Activated naive CD8-positive, alpha-beta T cell treated with anti-CD3 and anti-CD28 coated beads for 36 hours (primary cell): ENCODE data around the gene HEMK1. TPM values are rescaled to one million over a fixed set of nuclear protein-coding genes. Genes with fewer than 3 reads are reported as not detected.
A peak's percentile ranks its signal among the peaks of the same experiment; 100 is the strongest.

Experiments
- DNase-seq: peaks from one replicate; pipeline ENCODE4 v3.0.0; 2021
- H3K27ac Mint-ChIP-seq: one replicate; pipeline ENCODE4 v1.8.0; 2022; ENCODE audit warnings: mild to moderate bottlenecking, moderate library complexity, mixed read lengths
- H3K27me3 Mint-ChIP-seq: one replicate; pipeline ENCODE4 v1.8.0; 2022; ENCODE audit warnings: mild to moderate bottlenecking, mixed read lengths
- H3K36me3 Mint-ChIP-seq: one replicate; pipeline ENCODE4 v1.8.0; 2021; ENCODE audit warnings: mild to moderate bottlenecking, mixed read lengths
- H3K4me1 Mint-ChIP-seq: one replicate; pipeline ENCODE4 v1.8.0; 2021; ENCODE audit warnings: mixed read lengths
- H3K4me3 Mint-ChIP-seq: one replicate; pipeline ENCODE4 v1.8.0; 2022; ENCODE audit warnings: mild to moderate bottlenecking, moderate library complexity, mixed read lengths
- H3K9me3 Mint-ChIP-seq: one replicate; pipeline ENCODE4 v1.8.0; 2022; ENCODE audit warnings: mixed read lengths
- total RNA-seq, 2 experiments: library from RNA; stranded (reverse); gene quantifications; one replicate each; pipeline ENCODE4 v1.2.3, GENCODE V29; 2021

The HEMK1 gene
- total RNA-seq, 2 experiments from 2014 or later = 59.8 to 64.7 TPM

GRCh38 chr3:50559702-50560101, 9.6 kb upstream of the HEMK1 start:
- Mint-ChIP-seq H3K27ac (no peak overlapping the region), H3K27me3 (no peaks in the 10 kb centered on the region), H3K36me3 (no peaks in the 10 kb centered on the region), H3K9me3 (no peaks in the 10 kb centered on the region), H3K4me1 (peaks cover 3% of the 10 kb centered on the region), H3K4me3 (no peak overlapping the region)
- DNase-seq = no peak

- H3K36me3 Mint-ChIP-seq = peaks cover 1% of the 10 kb centered on the region
- no peaks in the 10 kb centered on the region for H3K27me3 Mint-ChIP-seq
- H3K4me3 Mint-ChIP-seq = no peak overlapping the region
- H3K27ac Mint-ChIP-seq = no peak overlapping the region
- H3K4me1 Mint-ChIP-seq = peaks cover 13% of the 10 kb centered on the region
- no peaks in the 10 kb centered on the region for H3K9me3 Mint-ChIP-seq
- DNase-seq = no peak
Measured at GRCh38 chr3:50562861-50563260, 6.5 kb upstream of the HEMK1 start.

GRCh38 chr3:50563867-50564266, 5.5 kb upstream of the HEMK1 start:
- Mint-ChIP-seq H3K27me3 (no peaks in the 10 kb centered on the region), H3K27ac (no peak overlapping the region), H3K9me3 (no peaks in the 10 kb centered on the region), H3K4me1 (peaks cover 16% of the 10 kb centered on the region), H3K4me3 (no peak overlapping the region), H3K36me3 (peaks cover 1% of the 10 kb centered on the region)
- DNase-seq = no peak

GRCh38 chr3:50564321-50564720, 5.0 kb upstream of the HEMK1 start:
- H3K4me1 Mint-ChIP-seq = peaks cover 16% of the 10 kb centered on the region
- H3K36me3 Mint-ChIP-seq = peaks cover 1% of the 10 kb centered on the region
- DNase-seq = no peak
- H3K4me3 Mint-ChIP-seq = no peak overlapping the region
- H3K27me3 Mint-ChIP-seq = no peaks in the 10 kb centered on the region
- H3K9me3 Mint-ChIP-seq = no peaks in the 10 kb centered on the region
- no peak overlapping the region for H3K27ac Mint-ChIP-seq

GRCh38 chr3:50567011-50567385, 2.3 kb upstream of the HEMK1 start:
- Mint-ChIP-seq H3K4me1 (peaks cover 32% of the 10 kb centered on the region), H3K27ac (peak overlapping the region; percentile 38), H3K9me3 (no peaks in the 10 kb centered on the region), H3K4me3 (peak overlapping the region; percentile 78), H3K27me3 (no peaks in the 10 kb centered on the region), H3K36me3 (peaks cover 26% of the 10 kb centered on the region)
- DNase-seq = no peak

- peak within 1 kb of the TSS; percentile 93 for H3K4me3 Mint-ChIP-seq
- no peaks in the 10 kb centered on the region for H3K9me3 Mint-ChIP-seq
- H3K36me3 Mint-ChIP-seq = peaks cover 32% of the 10 kb centered on the region
- no peaks in the 10 kb centered on the region for H3K27me3 Mint-ChIP-seq
- H3K4me1 Mint-ChIP-seq = peaks cover 38% of the 10 kb centered on the region
- H3K27ac Mint-ChIP-seq = peak within 1 kb of the TSS; percentile 99
- DNase-seq = peak; percentile 98
Measured at GRCh38 chr3:50567386-50568167, 1.7 kb upstream of the HEMK1 start, which contains the start of gene C3orf18. C3orf18 (minus strand) TSS chr3:50567747; CDS start chr3:50565699, 2,048 bp downstream.

GRCh38 chr3:50570508-50571279, 1.4 kb downstream of the HEMK1 start:
- Mint-ChIP-seq H3K4me1 (peaks cover 62% of the 10 kb centered on the region), H3K9me3 (no peaks in the 10 kb centered on the region), H3K4me3 (peak overlapping the region; percentile 93), H3K36me3 (peaks cover 56% of the 10 kb centered on the region), H3K27me3 (peaks cover 4% of the 10 kb centered on the region), H3K27ac (peak overlapping the region; percentile 99)
- DNase-seq = no peak

GRCh38 chr3:50571486-50571885, 2.2 kb downstream of the HEMK1 start:
- peaks cover 63% of the 10 kb centered on the region for H3K36me3 Mint-ChIP-seq

GRCh38 chr3:50572158-50572557, 2.8 kb downstream of the HEMK1 start:
- Mint-ChIP-seq H3K36me3 (peaks cover 69% of the 10 kb centered on the region), H3K4me3 (peak overlapping the region; percentile 93), H3K27me3 (peaks cover 4% of the 10 kb centered on the region), H3K9me3 (no peaks in the 10 kb centered on the region), H3K4me1 (peaks cover 57% of the 10 kb centered on the region), H3K27ac (peak overlapping the region; percentile 99)
- DNase-seq = peak; percentile 82

More at GRCh38 chr3:50571486-50571885, 2.2 kb downstream of the HEMK1 start:
- Mint-ChIP-seq H3K27ac (peak overlapping the region; percentile 99), H3K9me3 (no peaks in the 10 kb centered on the region), H3K27me3 (peaks cover 4% of the 10 kb centered on the region), H3K4me1 (peaks cover 61% of the 10 kb centered on the region), H3K4me3 (peak overlapping the region; percentile 93)
- no peak for DNase-seq

- peaks cover 75% of the 10 kb centered on the region for H3K36me3 Mint-ChIP-seq
- H3K9me3 Mint-ChIP-seq = no peaks in the 10 kb centered on the region
- peaks cover 4% of the 10 kb centered on the region for H3K27me3 Mint-ChIP-seq
- DNase-seq = peak; percentile 75
- H3K27ac Mint-ChIP-seq = peak overlapping the region; percentile 99
- peak overlapping the region; percentile 93 for H3K4me3 Mint-ChIP-seq
- H3K4me1 Mint-ChIP-seq = peaks cover 55% of the 10 kb centered on the region
Measured at GRCh38 chr3:50572801-50573371, 3.6 kb downstream of the HEMK1 start.

- Mint-ChIP-seq H3K4me1 (peaks cover 56% of the 10 kb centered on the region), H3K9me3 (no peaks in the 10 kb centered on the region), H3K27ac (peak overlapping the region; percentile 99), H3K27me3 (peaks cover 4% of the 10 kb centered on the region), H3K36me3 (peaks cover 76% of the 10 kb centered on the region), H3K4me3 (peak overlapping the region; percentile 93)
- DNase-seq = peak; percentile 88
Measured at GRCh38 chr3:50573566-50574443, 4.5 kb downstream of the HEMK1 start.

GRCh38 chr3:50574444-50574831, 5.1 kb downstream of the HEMK1 start:
- Mint-ChIP-seq H3K4me1 (peaks cover 56% of the 10 kb centered on the region), H3K36me3 (peaks cover 80% of the 10 kb centered on the region), H3K27me3 (peaks cover 4% of the 10 kb centered on the region), H3K9me3 (no peaks in the 10 kb centered on the region), H3K4me3 (peak overlapping the region; percentile 93), H3K27ac (peak overlapping the region; percentile 99)
- DNase-seq = peak; percentile 47

- Mint-ChIP-seq H3K27me3 (peaks cover 4% of the 10 kb centered on the region), H3K4me3 (peak overlapping the region; percentile 93), H3K27ac (peak overlapping the region; percentile 99), H3K4me1 (peaks cover 56% of the 10 kb centered on the region), H3K9me3 (no peaks in the 10 kb centered on the region), H3K36me3 (peaks cover 75% of the 10 kb centered on the region)
- DNase-seq = no peak
Measured at GRCh38 chr3:50575372-50575771, 6.0 kb downstream of the HEMK1 start.

- no peak for DNase-seq
- peaks cover 61% of the 10 kb centered on the region for H3K36me3 Mint-ChIP-seq
- H3K9me3 Mint-ChIP-seq = no peaks in the 10 kb centered on the region
- no peak overlapping the region for H3K4me3 Mint-ChIP-seq
- H3K4me1 Mint-ChIP-seq = peaks cover 42% of the 10 kb centered on the region
- H3K27ac Mint-ChIP-seq = peak overlapping the region; percentile 43
- H3K27me3 Mint-ChIP-seq = peaks cover 4% of the 10 kb centered on the region
Measured at GRCh38 chr3:50577348-50577747, 8.0 kb downstream of the HEMK1 start.
